ENCODE data around the gene CYBC1. TPM values are rescaled to one million over a fixed set of nuclear protein-coding genes. Genes with fewer than 3 reads are reported as not detected.

The CYBC1 gene
- total RNA-seq, 1 experiment from 2014 or later: 174 TPM

GRCh38 chr17:82486231-82487094, 35.9 kb upstream of the CYBC1 start:
- Histone ChIP-seq H3K4me3 (ENCODE audit: low read depth in 2 of 2, low read length in 2 of 2) (no peak overlapping the region), H3K36me3 (ENCODE audit: control insufficient read depth, insufficient read depth, low read length) (no peaks in the 10 kb centered on the region), H3K4me1 (ENCODE audit: control insufficient read depth, insufficient read depth, low read length) (no peaks in the 10 kb centered on the region), H3K27ac (ENCODE audit: low read length) (no peak overlapping the region), H3K27me3 (ENCODE audit: control insufficient read depth, insufficient read depth, low read length) (no peaks in the 10 kb centered on the region), H3K9me3 (ENCODE audit: control insufficient read depth, insufficient read depth, low read depth, low read length) (no peaks in the 10 kb centered on the region)
- no peak for DNase-seq (ENCODE audit: low read depth, low spot score)
- BruUV-seq (replicated peaks): no TSS peak
- ATAC-seq: no peak; the same call in 1 of the 2 replicates
- in situ Hi-C loops (cut with HindIII; ENCODE audit: low pct_unique_long_range_greater_than_20kb, low sequenced_read_pairs): no loop called here
- ChIA-PET POLR2A (no interaction called here), CTCF (no interaction called here)
- intact Hi-C loops (cut with micrococcal nuclease; ENCODE audit: unreplicated experiment): no loop called here
- TF ChIP-seq POLR2AphosphoS5 (IDR thresholded peaks at IDR 0.05; ENCODE audit: low read depth, low read length) (no peak), TCF7L2 (IDR thresholded peaks at IDR 0.05; ENCODE audit: low read depth, low read length) (no peak), REST (IDR thresholded peaks at IDR 0.05; ENCODE audit: insufficient read depth in 1 of 2, low read depth in 2 of 2, low read length in 1 of 2) (no peak), SIN3A (IDR thresholded peaks at IDR 0.05; ENCODE audit: borderline replicate concordance, insufficient read depth, low read depth, low read length) (no peak), CTCF (IDR thresholded peaks at IDR 0.05) (no peak)

- Histone ChIP-seq H3K9me3 (ENCODE audit: control insufficient read depth, insufficient read depth, low read depth, low read length) (no peaks in the 10 kb centered on the region), H3K4me1 (ENCODE audit: control insufficient read depth, insufficient read depth, low read length) (no peaks in the 10 kb centered on the region), H3K27ac (ENCODE audit: low read length) (no peak overlapping the region), H3K36me3 (ENCODE audit: control insufficient read depth, insufficient read depth, low read length) (no peaks in the 10 kb centered on the region), H3K27me3 (ENCODE audit: control insufficient read depth, insufficient read depth, low read length) (no peaks in the 10 kb centered on the region), H3K4me3 (ENCODE audit: low read depth in 2 of 2, low read length in 2 of 2) (no peak overlapping the region)
- in situ Hi-C loops (cut with HindIII; ENCODE audit: low pct_unique_long_range_greater_than_20kb, low sequenced_read_pairs) (no loop called here), intact Hi-C loops (cut with micrococcal nuclease; ENCODE audit: unreplicated experiment) (no loop called here)
- ChIA-PET POLR2A (no interaction called here), CTCF (no interaction called here)
- ATAC-seq: no peak
- no TSS peak for BruUV-seq (replicated peaks)
- no peak for TF ChIP-seq TCF7L2 (IDR thresholded peaks at IDR 0.05; ENCODE audit: low read depth, low read length)
- TF ChIP-seq POLR2AphosphoS5 (IDR thresholded peaks at IDR 0.05; ENCODE audit: low read depth, low read length): no peak
- TF ChIP-seq REST (IDR thresholded peaks at IDR 0.05; ENCODE audit: insufficient read depth in 1 of 2, low read depth in 2 of 2, low read length in 1 of 2): no peak
- TF ChIP-seq SIN3A (IDR thresholded peaks at IDR 0.05; ENCODE audit: borderline replicate concordance, insufficient read depth, low read depth, low read length): no peak
- no peak for TF ChIP-seq CTCF (IDR thresholded peaks at IDR 0.05)
- DNase-seq (ENCODE audit: low read depth, low spot score): no peak
Observed at GRCh38 chr17:82483836-82484235, 33.3 kb upstream of the CYBC1 start.

Data from Panc1 (cell line).